ENCODE data around the gene NDST3. TPM values are rescaled to one million over a fixed set of nuclear protein-coding genes. Genes with fewer than 3 reads are reported as not detected.
A peak's percentile ranks its signal among the peaks of the same experiment; 100 is the strongest.

The NDST3 gene
- total RNA-seq, 1 experiment from 2014 or later: 0.58 TPM

DNA sequence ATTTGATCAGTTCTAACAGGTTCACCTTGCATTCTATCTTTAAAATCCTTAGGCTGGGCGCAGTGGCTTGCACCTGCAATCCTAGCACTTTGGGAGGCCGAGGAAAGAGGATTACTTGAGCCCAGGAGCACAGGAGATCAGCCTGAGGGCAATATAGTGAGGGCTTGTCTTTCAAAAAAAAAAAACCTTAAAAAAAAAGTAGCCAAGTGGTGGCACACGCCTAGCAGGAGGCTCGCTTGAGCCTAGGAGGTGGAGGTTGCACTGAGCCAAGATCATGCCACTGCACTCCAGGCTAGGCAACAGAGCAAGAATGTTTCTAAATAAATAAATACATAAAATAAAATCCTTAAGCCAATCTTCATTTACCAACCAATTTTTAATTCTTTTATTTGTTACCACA lies 243.0 kb downstream of the NDST3 start:
- H3K27me3 ChIP-seq (replicated peaks): no peaks in the 10 kb centered on the region
- no peak for DNase-seq (ENCODE audit: low read depth in 1 of 2, low spot score in 2 of 2)
- no peaks in the 10 kb centered on the region for H3K9me3 ChIP-seq (replicated peaks)
- H3K4me1 ChIP-seq (replicated peaks): peaks cover 24% of the 10 kb centered on the region
- H3K27ac ChIP-seq: no peak overlapping the region
- H3K4me3 ChIP-seq: no peak overlapping the region
- peaks cover 30% of the 10 kb centered on the region for H3K36me3 ChIP-seq

DNA sequence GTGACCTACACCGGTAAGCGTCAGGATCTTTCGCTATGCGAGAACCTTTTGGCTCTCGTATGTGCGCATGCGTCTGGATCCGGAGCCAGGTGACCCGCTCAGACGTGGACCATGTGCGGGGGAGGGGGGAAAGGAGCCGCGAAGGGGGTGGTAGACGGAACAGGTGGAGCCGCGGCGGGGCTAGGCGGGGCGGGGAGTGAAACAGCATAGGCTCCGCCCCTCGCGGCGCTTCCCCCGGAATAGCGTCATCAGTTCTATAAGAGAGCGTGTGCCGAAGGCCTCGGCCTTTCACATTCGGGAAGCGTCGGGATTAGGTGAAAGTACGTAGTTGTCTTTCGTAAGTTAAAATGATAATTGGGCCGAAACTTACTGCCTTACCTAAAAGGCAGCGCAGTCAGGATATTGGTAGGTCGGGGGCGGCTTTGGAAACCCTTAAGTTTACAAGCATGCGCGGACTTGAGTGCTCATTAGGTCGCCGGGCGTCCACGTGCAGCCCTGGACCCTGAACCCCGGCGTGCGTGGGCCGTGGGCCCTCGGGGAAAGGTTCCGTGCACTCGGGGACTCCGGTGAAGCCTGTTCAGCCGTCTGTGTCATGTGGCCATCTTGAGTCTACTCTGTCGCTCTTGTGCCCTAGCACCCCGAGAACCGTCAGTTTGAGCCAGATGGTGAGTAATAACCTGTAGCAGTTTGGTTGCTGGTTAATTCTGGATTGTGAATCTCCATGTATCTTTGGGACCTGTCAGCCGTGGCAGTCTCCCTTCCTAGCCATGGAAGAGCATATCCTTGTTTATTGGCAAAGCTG lies 244.4 kb downstream of the NDST3 start:
- H3K4me3 ChIP-seq: peak overlapping the region; percentile 58
- no peaks in the 10 kb centered on the region for H3K27me3 ChIP-seq (replicated peaks)
- H3K4me1 ChIP-seq (replicated peaks): peaks cover 24% of the 10 kb centered on the region
- no peaks in the 10 kb centered on the region for H3K9me3 ChIP-seq (replicated peaks)
- peak; percentile 78 to 91 for DNase-seq (ENCODE audit: low read depth in 1 of 2, low spot score in 2 of 2)
- peak overlapping the region; percentile 65 for H3K27ac ChIP-seq
- H3K36me3 ChIP-seq: peaks cover 30% of the 10 kb centered on the region

DNA sequence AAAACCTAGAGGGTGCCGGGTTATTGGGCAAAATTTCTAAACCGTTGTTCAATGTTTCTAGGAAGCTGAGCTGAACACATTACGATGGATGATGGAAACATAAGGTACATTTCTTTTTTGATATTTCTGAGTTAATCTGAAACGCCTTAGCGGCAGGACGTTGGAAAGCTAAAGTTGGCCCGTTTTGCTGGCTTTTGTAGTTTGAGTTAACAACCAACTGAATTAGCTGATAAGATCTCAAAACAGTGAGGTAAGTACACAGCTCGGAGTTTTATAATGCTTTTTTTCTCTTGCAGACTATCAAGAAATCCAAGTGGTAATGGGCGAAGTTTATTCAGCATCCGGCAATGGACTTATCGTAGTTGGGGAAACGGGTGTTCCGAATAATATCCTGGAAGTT lies 245.0 kb downstream of the NDST3 start:
- no peak for DNase-seq (ENCODE audit: low read depth in 1 of 2, low spot score in 2 of 2)
- Histone ChIP-seq H3K36me3 (peaks cover 30% of the 10 kb centered on the region), H3K9me3 (replicated peaks) (no peaks in the 10 kb centered on the region), H3K27me3 (replicated peaks) (no peaks in the 10 kb centered on the region), H3K4me1 (replicated peaks) (peaks cover 24% of the 10 kb centered on the region), H3K4me3 (peak overlapping the region; percentile 58), H3K27ac (peak overlapping the region; percentile 65)

DNA sequence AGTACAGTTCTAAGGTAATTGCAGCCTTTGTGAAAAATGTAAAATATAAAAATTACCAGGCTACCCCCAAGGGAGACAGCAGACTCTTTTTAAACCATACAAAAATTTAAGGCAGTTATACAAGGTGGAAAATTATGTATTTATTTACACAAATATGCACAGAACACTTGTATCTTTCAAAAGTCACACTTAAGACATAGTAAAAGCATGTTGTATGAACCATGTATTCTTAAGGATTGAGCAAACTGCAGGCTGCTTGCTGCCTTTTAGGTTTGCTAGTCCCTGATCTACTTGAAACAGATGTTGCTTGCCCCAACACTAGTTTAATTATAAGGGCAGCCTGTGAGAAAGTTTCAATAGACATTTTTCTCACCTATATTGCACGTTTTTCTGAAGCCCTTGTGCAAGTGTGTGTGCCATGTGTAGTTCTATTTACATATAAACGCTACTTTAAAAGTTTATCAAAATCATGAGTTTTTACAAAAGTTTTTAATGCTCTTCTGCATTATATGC lies 245.7 kb downstream of the NDST3 start:
- DNase-seq (ENCODE audit: low read depth in 1 of 2, low spot score in 2 of 2): no peak
- Histone ChIP-seq H3K27me3 (replicated peaks) (no peaks in the 10 kb centered on the region), H3K4me1 (replicated peaks) (peaks cover 24% of the 10 kb centered on the region), H3K9me3 (replicated peaks) (no peaks in the 10 kb centered on the region), H3K36me3 (peaks cover 30% of the 10 kb centered on the region), H3K4me3 (peak overlapping the region; percentile 58), H3K27ac (no peak overlapping the region)

DNA sequence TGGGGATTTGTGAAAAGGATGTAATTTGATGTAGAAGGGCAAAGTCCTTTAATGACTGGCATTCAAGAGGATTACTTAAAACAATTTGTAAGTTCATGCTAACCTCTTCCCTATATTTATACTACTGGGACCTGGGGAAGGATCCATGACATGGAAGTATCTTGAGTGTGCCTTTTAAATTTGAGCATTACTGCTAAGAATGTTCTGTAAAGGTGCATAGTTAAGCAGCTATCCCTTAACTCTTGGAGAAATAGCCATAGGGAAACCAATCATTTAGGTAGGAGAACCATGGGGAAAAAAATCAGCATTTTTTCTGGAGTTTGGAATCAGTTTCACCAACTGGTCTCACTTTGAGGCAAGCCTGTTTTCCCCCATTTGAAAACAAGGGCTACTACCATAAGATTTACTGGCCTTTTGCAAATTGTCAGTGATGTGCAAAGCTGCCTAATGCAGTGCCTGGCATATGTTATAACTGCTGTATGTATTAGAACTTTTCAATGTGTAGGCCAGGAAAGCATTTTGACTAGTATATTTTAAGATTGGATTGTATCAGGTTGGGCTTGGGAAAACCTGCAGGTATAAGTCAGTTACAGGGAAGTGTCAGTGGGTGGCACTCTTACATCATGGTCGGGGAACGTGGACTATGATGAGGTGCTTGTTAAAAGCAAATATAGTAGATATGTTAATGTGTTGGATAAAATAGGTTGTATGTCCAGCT lies 246.4 kb downstream of the NDST3 start:
- DNase-seq (ENCODE audit: low read depth in 1 of 2, low spot score in 2 of 2): peak; percentile 42 to 53
- Histone ChIP-seq H3K36me3 (peaks cover 30% of the 10 kb centered on the region), H3K4me3 (no peak overlapping the region), H3K9me3 (replicated peaks) (no peaks in the 10 kb centered on the region), H3K27me3 (replicated peaks) (no peaks in the 10 kb centered on the region), H3K27ac (no peak overlapping the region), H3K4me1 (replicated peaks) (peaks cover 24% of the 10 kb centered on the region)

DNA sequence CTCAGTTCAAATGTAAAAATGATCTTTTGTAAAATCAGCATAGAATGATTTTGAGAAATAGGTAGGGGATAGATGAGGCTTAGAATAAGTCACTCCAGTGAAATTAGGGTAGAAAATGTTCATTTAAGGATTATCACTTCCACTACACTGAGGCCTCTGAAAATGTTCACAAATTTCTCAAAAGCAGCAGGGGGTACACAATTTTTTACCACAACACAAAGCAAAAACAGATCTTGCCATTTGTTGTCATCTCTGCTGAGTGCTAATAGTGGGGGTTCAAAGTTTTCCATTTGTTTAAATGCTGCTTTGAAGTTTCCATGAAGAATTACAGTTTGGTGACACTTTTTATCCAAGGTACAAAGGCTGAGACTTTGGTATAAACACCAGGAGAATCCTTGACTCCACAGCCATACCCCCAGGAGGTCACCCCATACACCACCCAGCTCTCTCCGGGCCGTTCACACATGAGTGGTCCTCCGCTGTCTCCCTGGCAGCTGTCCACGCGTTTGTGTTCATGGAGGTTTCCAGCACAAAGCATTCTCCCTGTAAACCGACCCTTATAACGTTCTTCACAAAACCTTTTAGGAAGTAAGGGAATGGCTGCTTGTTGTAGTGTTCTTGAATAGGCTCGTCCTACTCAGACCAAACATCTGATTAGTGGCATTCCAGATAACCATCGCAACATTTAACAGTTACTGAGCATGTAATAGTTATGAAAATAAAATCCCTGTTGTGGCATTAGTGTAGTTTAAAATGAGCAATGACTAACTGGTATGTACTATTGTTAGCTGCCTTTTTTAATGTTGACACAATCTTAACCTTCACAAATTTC lies 247.5 kb downstream of the NDST3 start:
- DNase-seq (ENCODE audit: low read depth in 1 of 2, low spot score in 2 of 2): peak in 1 of 2 experiments; percentile 16
- Histone ChIP-seq H3K36me3 (peaks cover 30% of the 10 kb centered on the region), H3K27ac (no peak overlapping the region), H3K27me3 (replicated peaks) (no peaks in the 10 kb centered on the region), H3K4me1 (replicated peaks) (peaks cover 24% of the 10 kb centered on the region), H3K9me3 (replicated peaks) (no peaks in the 10 kb centered on the region), H3K4me3 (no peak overlapping the region)

DNA sequence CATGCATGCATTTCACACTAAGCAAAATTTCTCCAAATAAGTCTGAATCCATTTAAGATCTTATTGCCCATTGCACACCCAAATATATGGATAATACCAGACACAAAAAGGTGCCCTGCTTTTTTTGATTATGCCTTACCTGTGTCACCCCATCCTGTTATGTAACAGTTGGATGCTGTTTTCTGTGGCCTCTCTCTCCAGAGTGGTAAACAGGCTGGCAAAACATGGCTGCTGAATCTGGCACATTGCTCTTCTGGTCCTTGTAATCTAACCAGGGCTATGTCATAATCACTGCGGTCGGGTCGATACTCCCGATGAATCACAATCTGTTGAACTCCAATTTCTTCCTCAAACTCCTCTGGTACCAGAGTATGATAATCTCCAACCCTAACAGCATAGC lies 248.4 kb downstream of the NDST3 start:
- no peak for DNase-seq (ENCODE audit: low read depth in 1 of 2, low spot score in 2 of 2)
- Histone ChIP-seq H3K36me3 (peaks cover 30% of the 10 kb centered on the region), H3K9me3 (replicated peaks) (no peaks in the 10 kb centered on the region), H3K27me3 (replicated peaks) (no peaks in the 10 kb centered on the region), H3K27ac (no peak overlapping the region), H3K4me3 (no peak overlapping the region), H3K4me1 (replicated peaks) (peaks cover 23% of the 10 kb centered on the region)

DNA sequence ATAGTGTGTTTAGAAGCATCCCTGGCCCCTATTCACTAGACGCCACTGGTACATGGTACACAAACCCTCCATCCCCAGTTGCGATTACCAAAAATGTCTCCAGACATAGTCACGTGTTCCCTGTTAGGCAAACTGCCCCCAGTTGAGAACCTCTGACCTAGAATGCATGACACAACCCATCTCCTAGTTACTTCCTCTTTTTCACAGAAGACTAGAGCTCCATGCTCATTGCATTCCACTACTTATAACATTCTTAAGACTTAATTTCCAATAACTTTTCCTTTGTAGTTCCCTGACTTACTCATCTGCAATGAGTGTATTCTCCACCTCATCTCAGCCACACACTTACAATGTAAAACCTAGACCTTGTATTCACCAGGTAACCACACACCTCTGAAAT lies 249.9 kb downstream of the NDST3 start:
- H3K27ac ChIP-seq: no peak overlapping the region
- H3K4me1 ChIP-seq (replicated peaks): peaks cover 27% of the 10 kb centered on the region
- no peaks in the 10 kb centered on the region for H3K27me3 ChIP-seq (replicated peaks)
- H3K9me3 ChIP-seq (replicated peaks): no peaks in the 10 kb centered on the region
- DNase-seq (ENCODE audit: low read depth in 1 of 2, low spot score in 2 of 2): no peak
- no peak overlapping the region for H3K4me3 ChIP-seq
- peaks cover 24% of the 10 kb centered on the region for H3K36me3 ChIP-seq

DNA sequence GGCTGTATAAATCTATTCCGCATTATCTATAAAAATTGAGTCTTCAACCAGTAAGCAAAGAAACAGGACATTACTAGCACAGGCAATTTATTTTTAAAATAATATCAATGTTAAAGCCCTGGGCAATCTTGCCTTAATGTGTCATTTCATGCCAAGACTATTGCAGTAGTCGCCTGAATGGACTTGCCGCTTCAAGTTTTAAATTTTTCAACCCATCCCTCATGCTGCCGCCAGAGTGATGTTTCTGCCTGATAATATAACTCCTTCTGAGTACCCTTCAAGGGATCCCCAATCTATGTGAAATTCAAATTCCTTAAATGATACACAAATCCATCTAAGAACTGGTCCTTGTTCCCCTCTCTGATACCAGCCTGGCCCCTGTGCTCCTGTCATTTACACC lies 251.6 kb downstream of the NDST3 start:
- no peak overlapping the region for H3K4me3 ChIP-seq
- peaks cover 8% of the 10 kb centered on the region for H3K36me3 ChIP-seq
- DNase-seq (ENCODE audit: low read depth in 1 of 2, low spot score in 2 of 2): no peak
- no peaks in the 10 kb centered on the region for H3K9me3 ChIP-seq (replicated peaks)
- H3K27me3 ChIP-seq (replicated peaks): no peaks in the 10 kb centered on the region
- H3K27ac ChIP-seq: no peak overlapping the region
- H3K4me1 ChIP-seq (replicated peaks): peaks cover 23% of the 10 kb centered on the region

DNA sequence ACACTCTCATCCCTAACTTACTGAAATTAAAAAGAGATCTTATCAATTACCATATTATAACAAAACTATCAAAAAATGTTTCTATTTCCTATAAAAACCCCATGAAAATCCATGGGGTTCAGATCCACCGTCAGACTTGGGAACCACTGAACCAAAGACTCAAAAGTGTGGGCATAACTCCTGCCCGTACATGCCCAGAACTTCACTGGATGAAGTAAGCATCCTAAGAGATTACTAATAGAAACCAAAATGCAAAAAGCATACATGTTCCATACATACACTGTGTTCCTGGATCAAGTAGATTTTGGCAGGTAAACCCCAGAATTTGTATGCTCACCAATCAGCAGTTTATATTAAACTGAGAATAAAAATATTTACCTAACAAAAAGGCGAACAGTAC lies 252.4 kb downstream of the NDST3 start:
- Histone ChIP-seq H3K4me3 (no peak overlapping the region), H3K4me1 (replicated peaks) (peaks cover 17% of the 10 kb centered on the region), H3K27me3 (replicated peaks) (no peaks in the 10 kb centered on the region), H3K9me3 (replicated peaks) (no peaks in the 10 kb centered on the region), H3K36me3 (peaks cover 2% of the 10 kb centered on the region), H3K27ac (no peak overlapping the region)
- no peak for DNase-seq (ENCODE audit: low read depth in 1 of 2, low spot score in 2 of 2)

DNA sequence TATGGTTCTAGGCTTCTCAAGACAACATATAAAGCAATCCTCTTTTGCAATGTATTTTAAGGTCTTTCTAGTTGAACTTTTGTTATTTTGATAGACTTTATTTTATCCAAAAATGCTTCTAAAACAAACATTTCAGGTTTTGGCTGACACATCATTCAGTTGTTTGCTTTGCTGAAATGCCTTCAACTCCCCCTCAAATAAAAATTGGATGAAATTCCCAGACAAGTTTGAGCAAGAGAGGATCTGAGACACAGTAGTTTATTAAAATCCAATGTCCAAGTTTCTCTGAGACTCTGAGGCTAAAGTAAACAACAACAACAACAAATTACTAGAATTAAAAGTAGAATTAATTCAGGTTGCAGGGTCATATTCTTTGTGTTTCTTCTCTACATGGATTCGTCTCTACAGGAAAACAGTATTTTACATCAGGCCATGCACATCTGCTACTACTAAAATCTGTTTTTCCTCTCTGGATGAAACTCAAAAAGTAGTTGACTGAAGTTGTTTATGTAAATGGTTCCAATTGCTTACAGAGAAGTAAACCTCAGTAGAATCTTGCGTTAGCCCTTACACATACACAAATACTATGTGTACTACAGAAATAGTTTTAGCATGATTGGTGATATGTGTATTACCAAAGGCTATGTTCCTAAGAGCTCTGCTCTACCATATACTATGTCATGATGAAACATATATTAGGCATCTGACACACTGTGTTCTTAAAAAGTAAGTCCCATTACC lies 253.6 kb downstream of the NDST3 start:
- no peaks in the 10 kb centered on the region for H3K9me3 ChIP-seq (replicated peaks)
- no peak overlapping the region for H3K4me3 ChIP-seq
- H3K36me3 ChIP-seq: no peaks in the 10 kb centered on the region
- peak in 1 of 2 experiments; percentile 21 for DNase-seq (ENCODE audit: low read depth in 1 of 2, low spot score in 2 of 2)
- no peak overlapping the region for H3K27ac ChIP-seq
- H3K27me3 ChIP-seq (replicated peaks): no peaks in the 10 kb centered on the region
- peaks cover 16% of the 10 kb centered on the region for H3K4me1 ChIP-seq (replicated peaks)

DNA sequence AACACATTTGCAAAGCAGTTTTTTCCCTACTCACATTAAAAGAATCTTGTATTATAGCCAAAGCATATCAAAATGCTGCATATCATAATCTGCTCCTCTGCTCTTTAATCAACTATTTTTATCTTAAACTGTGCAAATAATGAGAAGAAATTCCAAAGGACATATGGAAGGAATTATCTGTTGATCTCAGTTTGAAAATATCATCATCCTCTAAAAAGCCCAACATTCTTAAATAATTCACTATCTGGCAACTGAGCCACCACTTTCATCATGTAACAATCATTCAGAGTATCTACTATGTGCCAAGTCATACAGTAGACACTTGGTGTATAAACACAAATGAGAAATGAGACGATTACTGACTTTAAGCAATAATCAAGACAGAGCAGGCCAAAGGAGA lies 255.5 kb downstream of the NDST3 start:
- Histone ChIP-seq H3K27me3 (replicated peaks) (no peaks in the 10 kb centered on the region), H3K4me3 (no peak overlapping the region), H3K27ac (no peak overlapping the region), H3K9me3 (replicated peaks) (no peaks in the 10 kb centered on the region), H3K36me3 (no peaks in the 10 kb centered on the region), H3K4me1 (replicated peaks) (peaks cover 16% of the 10 kb centered on the region)
- DNase-seq (ENCODE audit: low read depth in 1 of 2, low spot score in 2 of 2): peak in 1 of 2 experiments; percentile 30

DNA sequence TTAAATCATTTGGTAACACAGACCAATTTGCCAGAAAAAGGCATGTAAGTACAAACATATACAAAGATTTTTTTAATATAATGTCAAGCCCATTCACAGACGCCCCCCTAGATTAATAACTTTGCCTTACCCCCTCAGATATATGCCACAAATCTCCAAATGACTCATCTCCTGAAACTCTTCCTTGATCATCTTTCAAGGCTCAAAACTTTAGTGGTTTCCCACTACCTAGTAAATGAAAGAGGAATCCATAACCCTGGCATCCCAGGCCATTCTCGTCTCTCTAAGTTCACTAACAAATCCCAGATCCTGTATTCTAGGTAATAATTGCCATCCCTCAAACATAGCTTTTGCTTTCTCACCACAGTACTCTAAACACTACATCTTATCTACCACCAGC lies 256.7 kb downstream of the NDST3 start:
- no peak for DNase-seq (ENCODE audit: low read depth in 1 of 2, low spot score in 2 of 2)
- Histone ChIP-seq H3K9me3 (replicated peaks) (no peaks in the 10 kb centered on the region), H3K4me3 (no peak overlapping the region), H3K4me1 (replicated peaks) (peaks cover 16% of the 10 kb centered on the region), H3K27me3 (replicated peaks) (no peaks in the 10 kb centered on the region), H3K27ac (no peak overlapping the region), H3K36me3 (no peaks in the 10 kb centered on the region)
